Measurements from ENCODE around the gene SMIM38.
"Not testable (repeated sequence)": the region's sequence is repeated elsewhere in the genome, so short reads cannot be mapped to it uniquely, and the experiment has no call there.

SMIM38 gene

GRCh38 chr11:69138265-69138664 lies 17.5 kb upstream of the SMIM38 start:
- DNase-seq (ENCODE audit: low spot score) (peak; percentile 39), FAIRE-seq (no peak)

GRCh38 chr11:69140161-69140560 lies 15.6 kb upstream of the SMIM38 start:
- not testable (repeated sequence) for FAIRE-seq; DNase-seq (ENCODE audit: low spot score)

- no peak for FAIRE-seq
- DNase-seq (ENCODE audit: low spot score): no peak
These were observed 15.1 kb upstream of the SMIM38 start for GRCh38 chr11:69140635-69141034.

DNA sequence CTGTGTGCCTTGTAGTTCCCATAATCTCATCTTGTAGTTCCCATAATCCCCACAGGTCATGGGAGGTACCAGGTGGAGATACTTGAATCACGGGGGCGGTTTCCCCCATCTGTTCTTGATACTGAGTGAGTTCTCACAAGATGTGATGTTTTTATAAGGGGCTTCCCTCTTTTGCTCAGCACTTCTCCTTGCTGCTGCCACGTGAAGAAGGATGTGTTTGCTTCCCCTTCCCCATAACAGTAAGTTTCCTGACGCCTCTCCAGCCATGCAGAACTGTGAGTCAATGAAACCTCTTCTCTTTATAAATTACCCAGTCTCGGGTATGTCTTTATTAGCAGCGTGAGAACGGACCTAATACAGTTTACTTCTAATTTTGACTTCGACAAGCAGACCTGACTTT lies 14.0 kb upstream of the SMIM38 start:
- DNase-seq (ENCODE audit: low spot score) (no peak), FAIRE-seq (no peak)

DNA sequence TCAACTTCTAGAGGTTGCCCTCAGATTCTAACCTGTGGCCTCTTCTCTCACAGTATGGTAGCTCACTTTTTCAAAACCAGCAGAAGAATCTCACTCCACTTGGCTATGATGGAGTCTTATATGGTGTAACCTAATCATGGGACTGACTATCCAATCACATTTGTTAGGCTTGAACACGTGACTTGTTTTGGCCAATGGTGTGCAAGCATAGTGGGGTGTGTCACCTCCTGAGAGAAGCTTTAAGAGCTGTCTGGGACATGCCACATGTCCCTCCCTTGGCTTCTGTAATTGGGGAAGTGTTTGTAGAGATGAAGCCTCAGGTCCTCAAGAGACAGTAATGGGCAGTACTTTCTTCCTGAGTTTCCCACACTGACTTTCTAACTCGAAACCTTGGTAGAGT lies 12.8 kb upstream of the SMIM38 start:
- FAIRE-seq (no peak), DNase-seq (ENCODE audit: low spot score) (no peak)

DNA sequence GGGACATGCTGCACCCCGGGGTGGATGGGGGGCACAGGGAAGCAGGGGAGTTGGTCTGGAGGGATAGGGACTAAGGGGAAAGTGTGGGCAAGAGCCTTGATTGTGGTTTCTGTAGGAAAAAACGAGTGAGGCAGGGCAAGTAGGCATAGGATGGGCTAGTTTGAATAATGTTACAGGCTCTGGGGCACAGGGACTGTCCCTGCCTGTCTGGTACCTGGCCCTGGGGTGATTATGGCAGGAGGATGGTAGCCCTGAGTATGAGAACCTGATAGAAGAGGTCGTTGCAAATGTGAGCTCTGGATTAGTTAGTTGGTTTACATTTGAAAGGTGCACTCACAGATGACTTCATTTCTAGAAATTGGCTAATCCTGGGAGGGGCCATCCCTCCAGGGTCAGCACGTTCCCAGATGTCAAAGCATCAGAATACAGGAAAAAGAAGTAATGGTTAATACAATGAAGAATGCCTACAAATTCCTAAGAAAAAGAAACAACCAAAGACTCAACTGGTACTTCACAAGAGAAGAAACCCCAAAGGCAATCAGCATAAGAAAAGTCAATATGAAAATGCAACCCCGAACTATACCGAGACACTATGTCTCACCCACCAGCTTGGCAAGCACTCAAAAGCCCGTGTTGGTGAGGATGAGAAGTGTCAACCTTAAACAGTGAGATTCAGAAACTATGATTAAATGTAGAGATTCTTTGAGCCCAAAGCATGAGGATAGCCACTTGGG lies 11.3 kb upstream of the SMIM38 start:
- DNase-seq (ENCODE audit: low spot score): no peak
- no peak for FAIRE-seq

- FAIRE-seq: no peak
These were observed 10.7 kb upstream of the SMIM38 start for GRCh38 chr11:69145050-69145380.

GRCh38 chr11:69148377-69148762 lies 7.4 kb upstream of the SMIM38 start:
- no peak for FAIRE-seq
- DNase-seq (ENCODE audit: low spot score): no peak

More at GRCh38 chr11:69145050-69145380, 10.7 kb upstream of the SMIM38 start:
- DNase-seq (ENCODE audit: low spot score): no peak

DNA sequence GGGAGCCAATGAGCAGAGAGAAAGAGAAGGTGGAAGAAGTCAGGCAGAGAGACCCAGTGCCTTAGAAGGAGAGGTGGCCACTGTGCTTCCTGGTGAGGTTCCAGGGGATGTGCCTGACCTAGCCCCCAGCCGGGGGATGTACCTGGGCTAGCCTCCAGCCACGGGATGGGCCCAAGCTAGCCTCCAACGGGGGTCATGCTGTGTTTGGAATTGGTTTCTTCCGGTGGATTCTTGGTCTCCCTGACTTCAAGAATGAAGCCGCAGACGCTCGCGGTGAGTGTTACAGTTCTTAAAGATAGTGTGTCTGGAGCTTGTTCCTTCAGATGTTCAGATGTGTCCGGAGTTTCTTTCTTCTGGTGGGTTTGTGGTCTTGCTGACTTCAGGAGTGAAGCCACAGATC lies 6.9 kb upstream of the SMIM38 start:
- no peak for FAIRE-seq
- no peak for DNase-seq (ENCODE audit: low spot score)

GRCh38 chr11:69149338-69150045 lies 6.2 kb upstream of the SMIM38 start:
- FAIRE-seq: not testable (repeated sequence)

DNA sequence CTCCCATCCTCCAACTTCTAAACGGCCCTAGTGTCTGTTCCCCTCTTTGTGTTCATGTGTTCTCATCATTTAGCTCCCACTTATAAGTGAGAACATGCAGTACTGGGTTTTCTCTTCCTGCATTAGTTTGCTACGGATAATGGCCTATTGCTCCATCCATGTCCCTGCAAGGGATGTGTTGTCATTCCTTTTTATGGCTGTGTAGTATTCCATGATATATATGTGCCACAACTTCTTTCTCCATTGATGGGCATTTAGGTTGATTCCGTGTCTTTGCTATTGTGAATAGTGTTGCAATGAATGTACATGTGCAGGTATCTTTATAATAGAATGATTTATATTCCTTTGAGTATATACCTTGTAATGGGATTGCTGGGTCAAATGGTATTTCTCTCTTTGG lies 5.6 kb upstream of the SMIM38 start:
- DNase-seq (ENCODE audit: low spot score): no peak
- no peak for FAIRE-seq

More at GRCh38 chr11:69149338-69150045, 6.2 kb upstream of the SMIM38 start:
- not testable (repeated sequence) for DNase-seq (ENCODE audit: low spot score)

GRCh38 chr11:69151836-69152235 lies 3.9 kb upstream of the SMIM38 start:
- FAIRE-seq: no peak
- no peak for DNase-seq (ENCODE audit: low spot score)

GRCh38 chr11:69152733-69153421 lies 2.9 kb upstream of the SMIM38 start:
- no peak for DNase-seq (ENCODE audit: low spot score)
- FAIRE-seq: no peak

GRCh38 chr11:69153661-69154060 lies 2.1 kb upstream of the SMIM38 start:
- FAIRE-seq: no peak
- no peak for DNase-seq (ENCODE audit: low spot score)

- DNase-seq (ENCODE audit: low spot score) (no peak), FAIRE-seq (no peak)
These were observed 1.4 kb upstream of the SMIM38 start for GRCh38 chr11:69154211-69154913.

DNA sequence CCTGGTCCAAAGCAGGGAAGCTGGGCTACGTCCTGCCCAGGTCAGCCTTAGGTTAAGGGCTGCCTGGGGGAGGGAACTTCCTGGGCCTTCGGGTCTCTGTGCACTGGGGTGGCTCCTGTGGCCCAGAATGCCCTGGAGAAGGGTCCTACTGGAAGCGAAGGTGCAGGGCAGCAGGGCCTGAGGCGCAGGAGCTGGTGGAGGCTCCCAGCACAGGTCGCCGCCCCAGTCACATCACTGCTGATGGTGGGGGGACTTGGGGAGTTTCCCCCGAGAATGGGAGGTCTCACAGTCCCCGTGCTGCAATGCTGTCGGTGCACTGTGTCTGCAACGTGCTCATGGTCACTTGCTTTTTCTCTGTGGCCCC lies 815 bp upstream of the SMIM38 start:
- DNase-seq (ENCODE audit: low spot score): no peak

DNA sequence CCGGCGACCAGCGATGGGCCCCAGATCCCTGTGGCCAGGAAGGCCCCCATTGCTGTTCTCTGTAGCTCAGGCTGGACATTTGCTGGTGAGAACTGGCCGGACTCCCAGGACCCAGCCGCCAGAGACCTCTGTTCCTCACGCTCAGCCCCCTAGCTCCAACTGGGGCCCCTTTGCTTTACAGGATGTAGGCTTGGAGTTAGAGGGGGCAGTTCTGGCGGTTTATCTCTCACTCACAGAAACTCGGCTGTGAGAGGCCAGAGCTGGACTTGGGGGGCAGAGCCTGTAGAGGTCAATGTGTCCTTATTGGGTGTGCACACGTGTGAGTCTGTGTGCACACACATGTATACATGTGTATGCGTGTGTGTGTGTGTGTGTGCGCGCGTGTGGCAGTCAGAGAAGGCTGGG lies 502 bp downstream of the SMIM38 start:
- DNase-seq (ENCODE audit: low spot score) (no peak), FAIRE-seq (peak; percentile 48)

More for the DNA sequence above, 815 bp upstream of the SMIM38 start:
- FAIRE-seq: no peak

DNA sequence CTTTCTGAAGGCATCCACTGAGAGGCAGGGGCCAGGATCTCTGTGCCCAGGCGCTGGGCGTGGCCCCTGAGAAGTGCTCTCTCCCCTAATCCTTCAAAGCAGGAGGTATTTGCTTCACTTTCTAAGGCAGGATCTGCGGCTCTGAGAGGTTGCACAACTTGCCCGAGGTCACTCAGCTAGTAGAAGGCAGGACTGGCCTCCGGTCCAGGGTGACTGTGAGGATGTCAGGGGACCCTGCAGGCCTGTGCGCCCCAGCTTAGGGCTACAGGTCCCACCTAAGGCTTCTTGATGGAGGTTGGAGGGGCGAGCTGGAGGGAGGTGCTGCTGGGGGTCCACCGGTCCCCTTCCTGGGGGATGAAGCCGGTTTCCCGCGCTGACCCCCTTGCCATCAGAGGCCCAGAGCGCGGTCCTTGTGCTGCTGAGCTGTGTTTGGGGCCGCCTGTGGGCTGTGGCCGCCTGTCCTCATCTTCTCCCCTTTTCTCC lies 979 bp downstream of the SMIM38 start:
- FAIRE-seq (no peak), DNase-seq (ENCODE audit: low spot score) (peak; percentile 40)

DNA sequence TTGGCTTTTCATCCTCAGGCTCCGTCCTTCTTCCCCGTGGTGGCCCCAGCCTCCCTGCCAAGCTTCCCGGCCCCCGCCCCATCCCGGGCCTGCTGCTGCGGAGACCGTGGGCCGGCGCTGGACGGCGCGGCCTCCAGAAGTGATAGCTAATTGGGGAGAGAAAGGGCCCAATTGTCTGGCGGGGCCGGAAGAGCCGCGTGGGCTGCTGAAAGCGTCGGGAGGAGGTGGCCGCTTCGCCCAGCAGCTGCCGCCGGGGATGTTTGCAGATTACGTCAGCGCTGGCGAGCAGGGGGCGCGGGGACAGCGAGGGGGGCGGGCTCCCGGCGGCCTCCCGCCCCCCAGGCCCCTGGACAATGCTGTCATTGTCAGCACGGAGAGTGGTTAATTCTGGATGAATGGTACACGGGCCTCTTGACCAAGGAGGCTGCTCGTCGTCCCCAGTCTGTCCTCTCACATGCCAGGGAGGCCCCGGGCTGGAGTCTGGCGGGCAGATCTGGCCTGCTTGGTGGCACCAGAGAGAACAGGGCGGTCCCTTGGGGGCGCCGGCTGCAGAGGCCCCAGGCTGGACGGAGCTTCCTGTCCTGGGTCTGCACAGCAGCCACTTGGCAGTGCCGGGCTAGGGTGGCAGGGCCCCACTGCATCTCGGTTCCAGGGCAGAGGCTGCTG lies 1.6 kb downstream of the SMIM38 start:
- FAIRE-seq (peak; percentile 23), DNase-seq (ENCODE audit: low spot score) (peak; percentile 95)

DNA sequence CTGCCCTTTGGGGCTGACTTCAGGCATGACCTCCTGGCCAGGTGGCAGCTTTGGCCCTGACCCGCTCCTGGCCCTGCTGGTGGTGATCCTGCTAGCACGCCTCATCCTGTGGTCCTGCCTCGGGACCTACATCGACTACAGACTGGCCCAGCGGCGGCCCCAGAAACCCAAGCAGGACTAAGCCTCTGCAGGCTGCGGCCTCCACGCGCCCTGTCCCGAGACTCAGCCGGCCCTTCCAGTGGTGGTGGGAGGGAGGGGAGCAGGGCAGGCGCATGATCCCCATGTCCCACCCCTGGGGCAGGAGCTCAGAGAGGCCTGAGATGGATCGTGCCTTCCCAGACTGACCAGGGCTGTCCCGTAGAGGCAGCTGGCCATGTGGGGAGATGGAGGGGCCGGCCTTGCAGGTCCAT lies 2.1 kb downstream of the SMIM38 start:
- DNase-seq (ENCODE audit: low spot score) (no peak), FAIRE-seq (no peak)

Measured in urothelium cell line (cell line).